Mucosa of stomach (tissue), 1 donor: ENCODE measurements around the gene KLHL8.

Experiments used
- H3K27me3 ChIP-seq: one replicate; pipeline ENCODE4 v1.7.0; 2013; ENCODE audit warnings: mild to moderate bottlenecking, low read length; ENCODE audit not compliant: control insufficient read depth, insufficient read depth
- H3K36me3 ChIP-seq: one replicate; pipeline ENCODE4 v1.7.0; 2013; ENCODE audit warnings: low read length; ENCODE audit not compliant: control insufficient read depth, insufficient read depth
- H3K4me1 ChIP-seq: one replicate; pipeline ENCODE4 v1.7.0; 2013; ENCODE audit warnings: mild to moderate bottlenecking, low read length; ENCODE audit not compliant: control insufficient read depth, insufficient read depth
- H3K4me3 ChIP-seq: one replicate; pipeline ENCODE4 v1.7.0; 2013; ENCODE audit warnings: low read length
- H3K9ac ChIP-seq: one replicate; pipeline ENCODE4 v1.7.0; 2013; ENCODE audit warnings: mild to moderate bottlenecking, low read length, moderate library complexity
- H3K9me3 ChIP-seq: one replicate; pipeline ENCODE4 v1.7.0; 2013; ENCODE audit warnings: mild to moderate bottlenecking, low read length, moderate library complexity; ENCODE audit not compliant: control insufficient read depth
- donor health status: Pancreatic carcinoma.

KLHL8 gene

GRCh38 chr4:87193958-87194675 lies 26.3 kb downstream of the KLHL8 start:
- H3K4me3 ChIP-seq = no peak overlapping the region

DNA sequence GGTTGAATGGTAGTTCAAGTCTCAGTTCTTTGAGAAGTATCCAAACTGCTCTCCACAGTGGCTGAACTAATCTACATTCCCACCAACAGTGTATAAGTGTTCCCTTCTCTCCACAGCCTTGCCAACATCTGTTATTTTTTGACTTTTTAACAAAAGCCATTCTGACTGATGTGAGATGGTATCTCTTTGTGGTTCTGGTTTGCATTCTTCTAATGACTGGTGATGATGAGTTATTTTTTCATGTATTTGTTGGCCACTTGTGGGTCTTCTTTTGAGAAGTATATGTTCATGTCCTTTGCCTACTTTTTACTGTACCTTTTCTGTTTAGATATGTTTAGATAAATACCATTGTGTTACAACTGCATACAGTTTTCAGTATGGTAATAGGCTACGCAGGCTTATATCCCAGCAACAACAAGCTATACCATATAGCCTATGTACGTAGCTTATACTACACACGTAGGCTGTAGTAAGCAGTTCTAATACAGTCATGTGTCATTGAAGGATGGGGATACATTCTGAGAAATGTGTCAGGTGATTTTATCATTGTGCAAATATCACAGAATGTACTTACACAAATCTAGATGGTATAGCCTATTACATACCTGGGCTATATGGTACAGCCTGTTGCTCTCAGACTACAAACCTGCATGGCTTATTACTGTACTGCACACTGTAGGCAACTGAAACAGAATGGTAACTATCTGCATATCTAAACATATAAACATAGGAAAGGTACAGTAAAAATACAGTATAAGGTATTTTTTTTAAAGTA lies 28.1 kb downstream of the KLHL8 start:
- no peak overlapping the region for H3K9ac ChIP-seq
- no peaks in the 10 kb centered on the region for H3K9me3 ChIP-seq
- H3K4me3 ChIP-seq = no peak overlapping the region
- H3K4me1 ChIP-seq = peaks cover 10% of the 10 kb centered on the region
- H3K36me3 ChIP-seq = no peaks in the 10 kb centered on the region
- H3K27me3 ChIP-seq = no peaks in the 10 kb centered on the region

More at GRCh38 chr4:87193958-87194675, 26.3 kb downstream of the KLHL8 start:
- Histone ChIP-seq H3K4me1 (peaks cover 5% of the 10 kb centered on the region), H3K9ac (no peak overlapping the region), H3K27me3 (no peaks in the 10 kb centered on the region), H3K36me3 (no peaks in the 10 kb centered on the region), H3K9me3 (no peaks in the 10 kb centered on the region)

GRCh38 chr4:87188932-87189331 lies 31.5 kb downstream of the KLHL8 start:
- no peaks in the 10 kb centered on the region for H3K36me3 ChIP-seq
- H3K4me1 ChIP-seq = peaks cover 5% of the 10 kb centered on the region
- no peak overlapping the region for H3K9ac ChIP-seq
- H3K27me3 ChIP-seq = no peaks in the 10 kb centered on the region
- H3K4me3 ChIP-seq = no peak overlapping the region
- H3K9me3 ChIP-seq = no peaks in the 10 kb centered on the region

DNA sequence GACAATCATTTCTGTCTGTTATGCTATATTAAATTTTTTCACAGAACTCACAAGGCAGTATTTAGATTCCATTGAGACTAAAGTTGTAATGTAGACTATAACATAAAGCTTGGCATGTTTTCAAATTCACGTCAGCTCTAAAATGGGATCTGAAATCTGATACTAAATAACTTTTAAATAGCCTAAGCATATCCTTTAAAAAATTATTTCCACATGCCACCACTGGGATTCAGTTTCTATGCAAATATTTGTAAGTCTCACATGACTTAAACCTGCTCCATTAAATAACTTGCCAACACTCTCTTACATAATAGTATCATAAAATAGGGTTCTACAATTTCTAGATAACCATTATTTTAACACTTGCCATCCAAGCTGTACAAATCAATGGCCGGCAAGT lies 32.4 kb downstream of the KLHL8 start:
- H3K36me3 ChIP-seq = no peaks in the 10 kb centered on the region
- H3K9ac ChIP-seq = no peak overlapping the region
- H3K4me1 ChIP-seq = peaks cover 5% of the 10 kb centered on the region
- H3K9me3 ChIP-seq = no peaks in the 10 kb centered on the region
- H3K27me3 ChIP-seq = no peaks in the 10 kb centered on the region
- H3K4me3 ChIP-seq = no peak overlapping the region

DNA sequence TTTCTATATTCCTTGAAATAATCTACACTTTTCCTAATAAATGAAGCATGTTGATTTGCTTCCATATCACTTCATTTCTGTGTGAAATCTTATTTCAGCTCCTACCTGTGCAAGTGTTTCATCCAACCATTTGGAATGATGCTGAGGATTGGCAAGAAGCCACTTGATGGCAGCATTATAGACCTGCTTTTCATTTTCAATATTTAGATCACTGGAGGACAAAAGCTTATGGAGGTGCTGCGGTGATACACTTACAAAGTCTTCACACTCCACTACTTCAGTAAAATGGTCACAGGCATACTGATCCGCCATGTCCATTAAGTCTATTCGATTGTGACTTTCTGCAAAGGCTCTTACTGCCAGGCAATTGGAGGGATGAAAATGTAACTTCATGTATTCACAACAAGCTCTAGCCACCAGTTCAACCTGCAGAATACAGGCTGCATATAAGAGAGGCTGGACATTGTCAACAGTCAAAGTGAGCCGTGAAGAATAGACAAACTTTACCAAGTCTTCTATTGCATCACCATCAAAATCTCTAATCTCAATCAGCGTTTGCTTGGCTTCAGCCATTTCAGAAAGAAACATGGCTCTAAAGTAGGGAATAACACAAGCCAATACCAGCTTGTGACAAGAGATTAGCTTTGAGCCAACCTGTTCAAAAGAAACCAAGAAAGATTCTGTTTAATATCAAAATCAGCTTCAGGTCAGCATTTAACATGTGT lies 35.1 kb downstream of the KLHL8 start:
- Histone ChIP-seq H3K9ac (no peak overlapping the region), H3K4me1 (peaks cover 5% of the 10 kb centered on the region), H3K36me3 (no peaks in the 10 kb centered on the region), H3K9me3 (no peaks in the 10 kb centered on the region), H3K4me3 (no peak overlapping the region), H3K27me3 (no peaks in the 10 kb centered on the region)

- Histone ChIP-seq H3K9me3 (no peaks in the 10 kb centered on the region), H3K4me1 (no peaks in the 10 kb centered on the region), H3K27me3 (no peaks in the 10 kb centered on the region), H3K4me3 (no peak overlapping the region), H3K9ac (no peak overlapping the region), H3K36me3 (no peaks in the 10 kb centered on the region)
These were observed 39.7 kb downstream of the KLHL8 start for GRCh38 chr4:87180767-87181166.

- no peaks in the 10 kb centered on the region for H3K27me3 ChIP-seq
- H3K36me3 ChIP-seq = no peaks in the 10 kb centered on the region
These were observed 40.7 kb downstream of the KLHL8 start for GRCh38 chr4:87179751-87180150.

GRCh38 chr4:87174672-87175071 lies 45.7 kb downstream of the KLHL8 start:
- Histone ChIP-seq H3K36me3 (no peaks in the 10 kb centered on the region), H3K4me3 (no peak overlapping the region), H3K9ac (no peak overlapping the region), H3K27me3 (no peaks in the 10 kb centered on the region), H3K4me1 (no peaks in the 10 kb centered on the region), H3K9me3 (no peaks in the 10 kb centered on the region)

More at GRCh38 chr4:87179751-87180150, 40.7 kb downstream of the KLHL8 start:
- Histone ChIP-seq H3K9ac (no peak overlapping the region), H3K4me1 (no peaks in the 10 kb centered on the region), H3K9me3 (no peaks in the 10 kb centered on the region), H3K4me3 (no peak overlapping the region)

GRCh38 chr4:87171944-87172343 lies 48.5 kb downstream of the KLHL8 start:
- Histone ChIP-seq H3K27me3 (no peaks in the 10 kb centered on the region), H3K4me3 (no peak overlapping the region), H3K9me3 (no peaks in the 10 kb centered on the region), H3K4me1 (no peaks in the 10 kb centered on the region), H3K9ac (no peak overlapping the region), H3K36me3 (no peaks in the 10 kb centered on the region)

GRCh38 chr4:87166296-87166854 lies 54.0 kb downstream of the KLHL8 start:
- Histone ChIP-seq H3K4me3 (no peak overlapping the region), H3K4me1 (no peaks in the 10 kb centered on the region), H3K9me3 (no peaks in the 10 kb centered on the region), H3K9ac (no peak overlapping the region), H3K27me3 (no peaks in the 10 kb centered on the region), H3K36me3 (no peaks in the 10 kb centered on the region)

DNA sequence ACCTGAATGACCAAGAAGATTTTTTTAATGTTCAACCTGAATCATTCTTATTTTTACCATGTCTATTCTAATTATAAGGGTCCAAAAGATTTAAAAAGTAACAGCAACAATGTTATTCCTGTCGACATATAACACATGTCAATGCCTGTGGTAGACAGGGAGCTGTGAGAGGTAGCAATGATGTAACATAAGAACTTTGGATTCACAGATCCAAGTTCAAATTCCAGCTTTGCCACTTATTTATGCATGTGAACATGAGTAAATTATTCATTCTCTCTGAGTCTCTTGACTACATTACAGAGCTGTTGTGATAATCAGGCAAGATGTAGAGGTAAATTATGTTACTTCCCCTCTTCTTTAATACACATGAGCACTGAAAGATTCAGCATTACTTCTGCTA lies 54.5 kb downstream of the KLHL8 start:
- no peaks in the 10 kb centered on the region for H3K4me1 ChIP-seq
- H3K4me3 ChIP-seq = no peak overlapping the region
- no peaks in the 10 kb centered on the region for H3K9me3 ChIP-seq
- H3K9ac ChIP-seq = no peak overlapping the region
- H3K36me3 ChIP-seq = no peaks in the 10 kb centered on the region
- no peaks in the 10 kb centered on the region for H3K27me3 ChIP-seq
